Esophagus muscularis mucosa (tissue), 4 donors: ENCODE data around the gene CXCR6. TPM values are rescaled to one million over a fixed set of nuclear protein-coding genes. Genes with fewer than 3 reads are reported as not detected.

Experiments
- DNase-seq: peaks from one replicate; pipeline ENCODE4 v3.0.0-alpha.2; 2017; ENCODE audit errors: extremely low spot score
- H3K27ac ChIP-seq, 4 donors: fragments of 200-600 bp; sonication (generic); replicated peaks in 1 of 4; 1 replicate in 3 of 4; 2 replicates in 1 of 4; pipeline ENCODE4 v1.5.1; 2016 to 2019; ENCODE audit warnings: mild to moderate bottlenecking in 1 of 4
- H3K27me3 ChIP-seq, 4 donors: fragments of 200-600 bp; sonication (generic); one replicate each; pipeline versions ENCODE4 v1.5.1 to v1.6.0; 2016 to 2019
- H3K36me3 ChIP-seq, 4 donors: fragments of 200-600 bp; sonication (generic); one replicate each; pipeline ENCODE4 v1.5.1; 2016 to 2019
- H3K4me1 ChIP-seq, 4 donors: fragments of 200-600 bp; sonication (generic); one replicate each; pipeline ENCODE4 v1.5.1; 2016 to 2019
- H3K4me3 ChIP-seq, 4 donors: fragments of 200-600 bp; sonication (generic); 1 replicate in 2 of 4; 2 replicates in 2 of 4; pipeline ENCODE4 v1.5.1; 2016 to 2019; ENCODE audit warnings: mild to moderate bottlenecking in 4 of 4, moderate library complexity in 1 of 4
- H3K9me3 ChIP-seq, 4 donors: fragments of 200-600 bp; sonication (generic); 1 replicate in 3 of 4; 2 replicates in 1 of 4; pipeline ENCODE4 v1.5.1; 2016 to 2019
- EP300 ChIP-seq: sonication (generic); formaldehyde crosslinking; IDR thresholded peaks from one replicate; pipeline ENCODE4 v1.6.1; 2017; ENCODE audit warnings: antibody characterized with exemption
- POLR2A ChIP-seq: fragments of 450-650 bp; IDR thresholded peaks from one replicate; pipeline ENCODE4 v1.6.1; 2017; ENCODE audit warnings: antibody characterized with exemption, moderate library complexity, mild to moderate bottlenecking, low read depth
- POLR2AphosphoS5 ChIP-seq, 2 donors: sonication (generic); formaldehyde crosslinking; IDR thresholded peaks; one replicate each; pipeline ENCODE4 v1.6.1; 2017; ENCODE audit warnings: antibody characterized with exemption in 2 of 2
- WGBS: methylation state at CpG from one replicate; pipeline ENCODE4 v1.1.5; 2018; 5-methylcytosine and 5-hydroxymethylcytosine counted together
- intact Hi-C: fragments of 100-400 bp; cut with DNase I; formaldehyde crosslinking; loops from one replicate; pipeline ENCODE4 v1.15.1; 2023
- total RNA-seq, 4 donors: library from RNA; depleted of rRNA; stranded (reverse); fragments of >200 nt; gene quantifications; one replicate each; pipeline versions ENCODE4 v1.1.0 to v1.2.1, GENCODE V29; 2016
- TF ChIP-seq, protein P1 (sequence below), 3 experiments: fragments of 200-600 bp in 2 of 3; fragments of 450-650 bp in 1 of 3; sonication (generic) in 2 of 3; IDR thresholded peaks; one replicate each; pipeline ENCODE4 v1.5.1; 2017 to 2019; ENCODE audit warnings: antibody characterized with exemption in 3 of 3, mild to moderate bottlenecking in 2 of 3, moderate library complexity in 1 of 3

Gene CXCR6
- total RNA-seq, 4 donors from 2014 or later, result 0.39 to 7.1 (median 0.49) TPM

DNA sequence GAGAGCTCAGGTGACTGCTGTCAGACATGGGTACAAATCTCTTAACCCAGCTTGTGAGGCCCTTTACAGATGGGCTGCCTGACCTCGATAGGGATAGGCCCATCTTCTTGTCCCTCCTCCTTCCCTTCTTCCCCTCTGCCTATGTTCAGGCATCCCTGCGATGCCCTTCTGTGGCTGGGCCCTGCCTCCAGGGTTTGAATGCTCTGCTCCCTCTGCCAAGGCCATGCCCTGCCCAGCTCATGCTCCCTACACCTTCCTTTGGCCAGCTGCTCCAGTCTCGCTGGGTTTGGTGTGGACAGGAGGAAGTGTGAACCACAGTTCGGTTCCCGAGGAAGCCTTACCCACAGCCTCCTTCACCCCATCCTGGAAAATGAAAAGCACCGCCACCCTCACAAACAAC, 48.1 kb downstream of the CXCR6 start:
- DNase-seq, result no peak
- Histone ChIP-seq H3K4me3 (no peak overlapping the region), H3K9me3 (no peaks in the 10 kb centered on the region), H3K27me3 (no peaks in the 10 kb centered on the region), H3K36me3 (no peaks in the 10 kb centered on the region), H3K4me1 (peaks cover 86 to 91% (median 88%) of the 10 kb centered on the region in 4 donors), H3K27ac (peak overlapping the region; percentile 71 to 96 (median 92))
- WGBS, result 77% methylated on average over 6 of the region's 6 CpGs
- TF ChIP-seq, protein P1, sequence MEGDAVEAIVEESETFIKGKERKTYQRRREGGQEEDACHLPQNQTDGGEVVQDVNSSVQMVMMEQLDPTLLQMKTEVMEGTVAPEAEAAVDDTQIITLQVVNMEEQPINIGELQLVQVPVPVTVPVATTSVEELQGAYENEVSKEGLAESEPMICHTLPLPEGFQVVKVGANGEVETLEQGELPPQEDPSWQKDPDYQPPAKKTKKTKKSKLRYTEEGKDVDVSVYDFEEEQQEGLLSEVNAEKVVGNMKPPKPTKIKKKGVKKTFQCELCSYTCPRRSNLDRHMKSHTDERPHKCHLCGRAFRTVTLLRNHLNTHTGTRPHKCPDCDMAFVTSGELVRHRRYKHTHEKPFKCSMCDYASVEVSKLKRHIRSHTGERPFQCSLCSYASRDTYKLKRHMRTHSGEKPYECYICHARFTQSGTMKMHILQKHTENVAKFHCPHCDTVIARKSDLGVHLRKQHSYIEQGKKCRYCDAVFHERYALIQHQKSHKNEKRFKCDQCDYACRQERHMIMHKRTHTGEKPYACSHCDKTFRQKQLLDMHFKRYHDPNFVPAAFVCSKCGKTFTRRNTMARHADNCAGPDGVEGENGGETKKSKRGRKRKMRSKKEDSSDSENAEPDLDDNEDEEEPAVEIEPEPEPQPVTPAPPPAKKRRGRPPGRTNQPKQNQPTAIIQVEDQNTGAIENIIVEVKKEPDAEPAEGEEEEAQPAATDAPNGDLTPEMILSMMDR (IDR thresholded peaks at IDR 0.05), result no peak
- intact Hi-C loops, result no loop called here

DNA sequence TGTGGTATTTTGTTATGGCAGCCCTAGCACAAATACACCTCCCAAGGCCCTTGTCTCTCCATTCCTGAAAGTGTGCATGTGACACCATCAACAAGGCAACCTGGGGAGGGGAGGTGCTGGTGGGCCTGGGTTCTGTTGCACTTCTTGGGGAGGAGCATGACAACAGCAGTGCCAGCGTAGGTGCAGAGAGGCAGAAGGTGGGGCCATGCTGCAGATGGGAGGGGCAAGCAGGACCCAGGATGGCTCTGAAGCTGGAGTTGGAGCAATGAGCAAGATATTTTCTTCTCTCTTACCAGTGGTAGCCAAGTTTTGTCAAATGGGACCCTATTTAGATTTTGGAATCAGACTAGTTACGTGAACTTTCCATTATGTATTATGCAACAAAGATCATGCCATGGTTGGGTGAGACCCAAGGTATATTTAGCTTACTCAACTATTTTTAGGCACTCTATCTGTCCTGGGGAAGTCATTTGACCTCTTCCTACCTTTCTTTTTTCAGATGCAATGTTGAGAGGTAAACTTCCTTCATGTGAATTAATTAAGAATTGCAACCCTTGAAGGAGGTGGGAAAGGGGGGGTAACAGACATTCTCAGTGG, 49.0 kb downstream of the CXCR6 start:
- WGBS, result 65% methylated on average over 2 of the region's 2 CpGs

DNA sequence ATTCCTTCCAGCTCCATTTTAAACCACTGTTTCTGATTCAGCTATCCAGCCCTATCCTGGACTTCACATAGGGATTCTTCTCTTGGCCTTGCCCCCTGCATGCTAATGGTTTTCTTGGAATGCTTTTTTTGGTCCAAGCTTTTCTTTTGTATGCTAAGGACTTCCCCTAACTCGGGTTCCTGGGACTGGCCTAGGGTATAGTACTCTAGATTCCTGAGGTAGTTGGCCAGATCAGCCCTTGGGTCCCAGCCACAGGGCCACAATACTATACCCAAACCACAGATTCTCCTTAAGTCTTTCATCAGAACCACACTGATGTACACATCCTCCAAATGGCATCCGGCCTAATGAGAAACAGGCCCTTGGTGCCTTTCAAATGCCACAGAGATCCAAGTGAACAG, 49.6 kb downstream of the CXCR6 start:
- peaks cover 73 to 78% (median 74%) of the 10 kb centered on the region in 4 donors for H3K4me1 ChIP-seq
- 66% methylated on average over 2 of the region's 2 CpGs for WGBS

More for the DNA sequence above, 49.0 kb downstream of the CXCR6 start:
- H3K9me3 ChIP-seq, result no peaks in the 10 kb centered on the region
- intact Hi-C loops, result no loop called here
- H3K4me1 ChIP-seq, result peaks cover 79 to 84% (median 80%) of the 10 kb centered on the region in 4 donors
- H3K36me3 ChIP-seq, result no peaks in the 10 kb centered on the region
- peak in 1 of 2 donors; percentile 28 for TF ChIP-seq POLR2AphosphoS5 (IDR thresholded peaks at IDR 0.05)
- TF ChIP-seq, protein P1 (IDR thresholded peaks at IDR 0.05), result no peak
- no peaks in the 10 kb centered on the region for H3K27me3 ChIP-seq
- DNase-seq, result no peak
- H3K4me3 ChIP-seq, result no peak overlapping the region
- H3K27ac ChIP-seq, result peak overlapping the region; percentile 71 to 96 (median 92)

DNA sequence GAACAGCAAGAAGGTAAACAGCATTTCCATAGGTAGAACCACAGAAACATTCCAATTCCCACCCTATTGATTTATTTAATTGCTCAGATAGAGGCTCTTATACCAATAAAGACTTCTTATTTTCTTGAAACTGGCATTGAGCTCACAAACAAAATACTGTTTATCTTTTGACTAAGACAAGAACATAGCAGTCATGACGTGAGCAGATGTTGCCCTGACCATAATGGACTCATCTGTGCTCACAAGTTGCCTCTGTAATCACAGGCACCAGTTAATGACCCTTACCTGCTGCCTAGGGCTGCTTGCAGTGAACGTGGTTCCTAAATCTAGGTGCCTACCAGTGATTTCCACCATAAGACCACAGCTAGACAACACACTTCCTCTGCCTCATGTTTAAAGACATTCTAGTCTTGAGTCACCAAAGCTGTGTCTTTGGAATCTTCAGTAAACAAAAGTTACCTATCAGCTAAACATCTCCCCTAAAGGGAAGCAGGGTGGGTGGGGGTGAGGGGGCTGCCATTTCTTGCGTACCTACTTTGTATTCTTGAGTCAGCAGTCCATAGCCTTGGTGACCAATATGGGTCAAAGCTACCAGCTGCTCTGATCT, 50.3 kb downstream of the CXCR6 start:
- whole genome bisulfite sequencing, result 87% methylated on average over 3 of the region's 3 CpGs
- H3K36me3 ChIP-seq, result no peaks in the 10 kb centered on the region
- peaks cover 66 to 71% (median 67%) of the 10 kb centered on the region in 4 donors for H3K4me1 ChIP-seq
- no peaks in the 10 kb centered on the region for H3K27me3 ChIP-seq
- peak overlapping the region; percentile 89 to 97 (median 96) for H3K27ac ChIP-seq
- TF ChIP-seq POLR2AphosphoS5 (IDR thresholded peaks at IDR 0.05) (no peak), POLR2A (no peak), EP300 (no peak)
- TF ChIP-seq, protein P1 (IDR thresholded peaks at IDR 0.05), result no peak
- no peaks in the 10 kb centered on the region for H3K9me3 ChIP-seq
- intact Hi-C loops, result no loop called here
- H3K4me3 ChIP-seq, result no peak overlapping the region
- DNase-seq, result no peak

More for the DNA sequence above, 49.6 kb downstream of the CXCR6 start:
- H3K36me3 ChIP-seq, result no peaks in the 10 kb centered on the region
- H3K9me3 ChIP-seq, result no peaks in the 10 kb centered on the region
- no peak for TF ChIP-seq POLR2AphosphoS5 (IDR thresholded peaks at IDR 0.05)
- TF ChIP-seq POLR2A, result no peak
- TF ChIP-seq, protein P1 (IDR thresholded peaks at IDR 0.05), result no peak
- no peak for TF ChIP-seq EP300
- intact Hi-C loops, result no loop called here
- no peaks in the 10 kb centered on the region for H3K27me3 ChIP-seq
- peak overlapping the region; percentile 71 to 96 (median 92) for H3K27ac ChIP-seq
- H3K4me3 ChIP-seq, result no peak overlapping the region
- DNase-seq, result no peak
